HEK293T (cell line): ENCODE measurements around the gene ATP8A2.

ENCODE experiments used
- ELF4 ChIP-seq: fragments of 450-650 bp; IDR thresholded peaks from 2 replicates; pipeline ENCODE4 v1.6.1; 2017; ENCODE audit warnings: antibody characterized with exemption
- FOXK2 ChIP-seq: fragments of 450-650 bp; IDR thresholded peaks from 2 replicates; pipeline ENCODE4 v1.6.1; 2016; ENCODE audit warnings: mild to moderate bottlenecking
- FOXM1 ChIP-seq: fragments of 450-650 bp; IDR thresholded peaks from 2 replicates; pipeline ENCODE4 v1.6.1; 2017; ENCODE audit warnings: mild to moderate bottlenecking, borderline replicate concordance
- HDGF ChIP-seq: fragments of 450-650 bp; IDR thresholded peaks from 2 replicates; pipeline ENCODE4 v1.6.1; 2017; ENCODE audit warnings: antibody characterized with exemption, borderline replicate concordance
- SP1 ChIP-seq: fragments of 450-650 bp; IDR thresholded peaks from 2 replicates; pipeline ENCODE4 v1.6.1; 2017
- SUZ12 ChIP-seq: fragments of 450-650 bp; IDR thresholded peaks from 2 replicates; pipeline ENCODE4 v1.6.1; 2016; ENCODE audit warnings: mild to moderate bottlenecking
- TARDBP ChIP-seq: fragments of 450-650 bp; IDR thresholded peaks from 2 replicates; pipeline ENCODE4 v1.6.1; 2016
- ZNF384 ChIP-seq: fragments of 450-650 bp; IDR thresholded peaks from 2 replicates; pipeline ENCODE4 v1.6.1; 2016

DNA sequence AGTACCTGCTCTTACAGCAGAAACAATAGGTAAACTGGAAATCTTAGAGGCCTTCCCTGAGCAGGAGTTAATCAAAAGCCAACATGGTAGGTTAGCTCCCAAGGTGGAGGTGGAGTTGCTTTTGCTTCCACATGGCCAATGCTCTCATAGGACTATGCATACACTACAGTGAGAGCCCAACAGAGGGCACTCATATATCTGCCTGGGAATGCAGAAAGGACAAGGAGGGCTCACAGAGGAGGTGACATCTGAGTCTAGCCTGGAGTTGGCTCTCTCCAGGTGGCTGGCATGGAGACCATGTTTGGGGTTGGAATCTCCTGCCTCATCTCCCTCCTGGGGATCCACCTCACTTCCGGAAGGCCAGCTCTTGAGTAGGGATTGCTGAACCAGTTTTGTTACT, 34.6 kb downstream of the ATP8A2 start:
- TF ChIP-seq ELF4 (no peak), TARDBP (no peak), HDGF (no peak), ZNF384 (no peak), SUZ12 (no peak), FOXK2 (no peak), FOXM1 (no peak), SP1 (no peak)
